Panc1 (cell line): Measurements from ENCODE around the gene MACROD2. TPM values are rescaled to one million over a fixed set of nuclear protein-coding genes. Genes with fewer than 3 reads are reported as not detected.

Source experiments
- ATAC-seq: fragments of 200-7000 bp; cut with Tn5 transposase; 2 replicates; pipeline ENCODE4 v1.9.1; 2020; ENCODE audit warnings: mild to moderate bottlenecking, moderate library complexity
- BruUV-seq: library from RNA; stranded (reverse); fragments of 400-500 nt; replicated peaks from 2 replicates; lab custom pipeline; 2021; lab: Mats Ljungman, UMichigan
- CTCF ChIA-PET: fragments of 300-600 bp; sonication (Branson Sonifier 250); formaldehyde crosslinking; loops from one replicate; lab custom pipeline; 2022; ENCODE audit warnings: antibody characterized with exemption; lab: Charles Lee
- POLR2A ChIA-PET: fragments of 300-600 bp; sonication (Branson Sonifier 250); formaldehyde crosslinking; loops from one replicate; lab custom pipeline; 2022; ENCODE audit warnings: antibody characterized with exemption; lab: Charles Lee
- DNase-seq: peaks from one replicate; pipeline ENCODE4 v3.0.0-alpha.2; 2010; ENCODE audit warnings: low read depth, low spot score
- H3K27ac ChIP-seq: 2 replicates; pipeline ENCODE4 v1.5.1; 2011; ENCODE audit warnings: mild to moderate bottlenecking, low read length, inconsistent platforms
- H3K27me3 ChIP-seq: fragments of 200-500 bp; sonication (Bioruptor generic); 2 replicates; pipeline ENCODE4 v1.6.0; 2014; ENCODE audit warnings: low read length, inconsistent platforms; ENCODE audit not compliant: control insufficient read depth, insufficient read depth
- H3K36me3 ChIP-seq: fragments of 200-500 bp; sonication (Bioruptor generic); 2 replicates; pipeline ENCODE4 v1.5.1; 2014; ENCODE audit warnings: inconsistent platforms, mild to moderate bottlenecking, low read length, moderate library complexity; ENCODE audit not compliant: control insufficient read depth, insufficient read depth
- H3K4me1 ChIP-seq: 2 replicates; pipeline ENCODE4 v1.5.1; 2011; ENCODE audit warnings: inconsistent platforms, mild to moderate bottlenecking, low read length, moderate library complexity; ENCODE audit not compliant: control insufficient read depth, insufficient read depth
- H3K4me3 ChIP-seq, 2 experiments: 2 replicates each; pipeline ENCODE4 v1.5.1; 2011 to 2012; ENCODE audit warnings: low read depth in 2 of 2, low read length in 2 of 2, mild to moderate bottlenecking in 2 of 2, inconsistent platforms in 1 of 2, moderate library complexity in 1 of 2
- H3K9me3 ChIP-seq: fragments of 200-500 bp; sonication (Bioruptor generic); 2 replicates; pipeline ENCODE4 v1.5.1; 2014; ENCODE audit warnings: low read depth, mild to moderate bottlenecking, inconsistent platforms, low read length, moderate library complexity; ENCODE audit not compliant: control insufficient read depth, insufficient read depth
- POLR2AphosphoS5 ChIP-seq: IDR thresholded peaks from 2 replicates; pipeline ENCODE4 v1.6.1; 2012; ENCODE audit warnings: mild to moderate bottlenecking, low read depth, low read length, moderate library complexity
- SIN3A ChIP-seq: IDR thresholded peaks from 2 replicates; pipeline ENCODE4 v1.6.1; 2012; ENCODE audit warnings: low read depth, mild to moderate bottlenecking, low read length, moderate library complexity, borderline replicate concordance; ENCODE audit not compliant: insufficient read depth
- TCF7L2 ChIP-seq: IDR thresholded peaks from 2 replicates; pipeline ENCODE4 v1.6.1; 2011; ENCODE audit warnings: mild to moderate bottlenecking, low read depth, low read length, inconsistent platforms
- in situ Hi-C: cut with HindIII; loops from 2 replicates; pipeline ENCODE4 v1.10.0; 2016; ENCODE audit warnings: low sequenced_read_pairs, low pct_unique_long_range_greater_than_20kb
- intact Hi-C: fragments of 100-400 bp; cut with micrococcal nuclease; formaldehyde crosslinking; loops from one replicate; pipeline ENCODE4 v1.10.0; 2022; ENCODE audit not compliant: unreplicated experiment
- total RNA-seq: library from RNA; stranded (reverse); gene quantifications from one replicate; pipeline ENCODE4 v1.2.1, GENCODE V29; 2021; ENCODE audit not compliant: unreplicated experiment
- TF ChIP-seq, protein P1 (sequence below): fragments of 450-650 bp; IDR thresholded peaks from 2 replicates; pipeline ENCODE4 v1.5.1; 2017; ENCODE audit warnings: mild to moderate bottlenecking
- TF ChIP-seq, protein P2 (sequence below), 2 experiments: IDR thresholded peaks; 2 replicates each; pipeline ENCODE4 v1.6.1; 2011 to 2012; ENCODE audit warnings: low read depth in 2 of 2, control low read depth in 1 of 2, low read length in 1 of 2, mild to moderate bottlenecking in 1 of 2, moderate library complexity in 1 of 2; ENCODE audit not compliant: insufficient read depth in 1 of 2

Gene MACROD2
- total RNA-seq, 1 experiment from 2014 or later: 1.2 TPM

DNA sequence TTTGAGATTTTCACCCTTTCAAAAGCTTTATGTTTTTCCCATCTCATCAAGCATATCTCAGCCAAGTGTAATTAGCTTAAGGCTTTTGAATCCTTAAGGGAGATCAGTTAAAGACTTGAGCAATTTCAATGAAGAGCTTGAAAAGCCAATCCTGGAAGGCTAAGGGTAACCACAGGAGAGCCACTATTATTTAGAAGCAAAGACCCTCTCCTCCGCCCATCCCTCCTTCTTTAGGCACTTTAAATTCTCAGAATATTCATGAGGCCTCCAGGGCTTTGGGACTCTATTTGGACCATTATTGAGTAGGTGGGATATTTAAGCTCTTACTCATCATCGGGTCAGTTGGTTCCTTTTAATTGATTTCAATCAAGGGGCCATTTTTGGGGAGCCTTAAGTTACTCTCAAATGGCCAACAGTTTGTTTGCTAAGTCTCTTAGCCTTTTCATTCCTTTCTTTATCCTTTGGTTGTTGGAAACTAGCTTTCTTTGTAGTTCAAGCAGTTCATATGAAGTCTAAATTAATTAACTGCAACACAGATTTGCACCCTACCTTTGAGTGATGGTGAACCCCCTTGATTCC lies 2010.7 kb downstream of the MACROD2 start:
- no peaks in the 10 kb centered on the region for H3K4me1 ChIP-seq
- TF ChIP-seq TCF7L2 (no peak), SIN3A (no peak), POLR2AphosphoS5 (no peak)
- TF ChIP-seq, protein P1, sequence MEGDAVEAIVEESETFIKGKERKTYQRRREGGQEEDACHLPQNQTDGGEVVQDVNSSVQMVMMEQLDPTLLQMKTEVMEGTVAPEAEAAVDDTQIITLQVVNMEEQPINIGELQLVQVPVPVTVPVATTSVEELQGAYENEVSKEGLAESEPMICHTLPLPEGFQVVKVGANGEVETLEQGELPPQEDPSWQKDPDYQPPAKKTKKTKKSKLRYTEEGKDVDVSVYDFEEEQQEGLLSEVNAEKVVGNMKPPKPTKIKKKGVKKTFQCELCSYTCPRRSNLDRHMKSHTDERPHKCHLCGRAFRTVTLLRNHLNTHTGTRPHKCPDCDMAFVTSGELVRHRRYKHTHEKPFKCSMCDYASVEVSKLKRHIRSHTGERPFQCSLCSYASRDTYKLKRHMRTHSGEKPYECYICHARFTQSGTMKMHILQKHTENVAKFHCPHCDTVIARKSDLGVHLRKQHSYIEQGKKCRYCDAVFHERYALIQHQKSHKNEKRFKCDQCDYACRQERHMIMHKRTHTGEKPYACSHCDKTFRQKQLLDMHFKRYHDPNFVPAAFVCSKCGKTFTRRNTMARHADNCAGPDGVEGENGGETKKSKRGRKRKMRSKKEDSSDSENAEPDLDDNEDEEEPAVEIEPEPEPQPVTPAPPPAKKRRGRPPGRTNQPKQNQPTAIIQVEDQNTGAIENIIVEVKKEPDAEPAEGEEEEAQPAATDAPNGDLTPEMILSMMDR: no peak
- TF ChIP-seq, protein P2, sequence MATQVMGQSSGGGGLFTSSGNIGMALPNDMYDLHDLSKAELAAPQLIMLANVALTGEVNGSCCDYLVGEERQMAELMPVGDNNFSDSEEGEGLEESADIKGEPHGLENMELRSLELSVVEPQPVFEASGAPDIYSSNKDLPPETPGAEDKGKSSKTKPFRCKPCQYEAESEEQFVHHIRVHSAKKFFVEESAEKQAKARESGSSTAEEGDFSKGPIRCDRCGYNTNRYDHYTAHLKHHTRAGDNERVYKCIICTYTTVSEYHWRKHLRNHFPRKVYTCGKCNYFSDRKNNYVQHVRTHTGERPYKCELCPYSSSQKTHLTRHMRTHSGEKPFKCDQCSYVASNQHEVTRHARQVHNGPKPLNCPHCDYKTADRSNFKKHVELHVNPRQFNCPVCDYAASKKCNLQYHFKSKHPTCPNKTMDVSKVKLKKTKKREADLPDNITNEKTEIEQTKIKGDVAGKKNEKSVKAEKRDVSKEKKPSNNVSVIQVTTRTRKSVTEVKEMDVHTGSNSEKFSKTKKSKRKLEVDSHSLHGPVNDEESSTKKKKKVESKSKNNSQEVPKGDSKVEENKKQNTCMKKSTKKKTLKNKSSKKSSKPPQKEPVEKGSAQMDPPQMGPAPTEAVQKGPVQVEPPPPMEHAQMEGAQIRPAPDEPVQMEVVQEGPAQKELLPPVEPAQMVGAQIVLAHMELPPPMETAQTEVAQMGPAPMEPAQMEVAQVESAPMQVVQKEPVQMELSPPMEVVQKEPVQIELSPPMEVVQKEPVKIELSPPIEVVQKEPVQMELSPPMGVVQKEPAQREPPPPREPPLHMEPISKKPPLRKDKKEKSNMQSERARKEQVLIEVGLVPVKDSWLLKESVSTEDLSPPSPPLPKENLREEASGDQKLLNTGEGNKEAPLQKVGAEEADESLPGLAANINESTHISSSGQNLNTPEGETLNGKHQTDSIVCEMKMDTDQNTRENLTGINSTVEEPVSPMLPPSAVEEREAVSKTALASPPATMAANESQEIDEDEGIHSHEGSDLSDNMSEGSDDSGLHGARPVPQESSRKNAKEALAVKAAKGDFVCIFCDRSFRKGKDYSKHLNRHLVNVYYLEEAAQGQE (IDR thresholded peaks at IDR 0.05; ENCODE audit: insufficient read depth in 1 of 2, low read depth in 2 of 2, low read length in 1 of 2): no peak
- intact Hi-C loops: no loop called here
- no TSS peak for BruUV-seq
- POLR2A ChIA-PET: no interaction called here
- in situ Hi-C loops: no loop called here
- H3K9me3 ChIP-seq: no peaks in the 10 kb centered on the region
- no peak for DNase-seq
- no peak for ATAC-seq
- H3K27ac ChIP-seq: no peak overlapping the region
- H3K4me3 ChIP-seq: no peak overlapping the region
- H3K36me3 ChIP-seq: no peaks in the 10 kb centered on the region
- CTCF ChIA-PET: no interaction called here
- H3K27me3 ChIP-seq: no peaks in the 10 kb centered on the region

DNA sequence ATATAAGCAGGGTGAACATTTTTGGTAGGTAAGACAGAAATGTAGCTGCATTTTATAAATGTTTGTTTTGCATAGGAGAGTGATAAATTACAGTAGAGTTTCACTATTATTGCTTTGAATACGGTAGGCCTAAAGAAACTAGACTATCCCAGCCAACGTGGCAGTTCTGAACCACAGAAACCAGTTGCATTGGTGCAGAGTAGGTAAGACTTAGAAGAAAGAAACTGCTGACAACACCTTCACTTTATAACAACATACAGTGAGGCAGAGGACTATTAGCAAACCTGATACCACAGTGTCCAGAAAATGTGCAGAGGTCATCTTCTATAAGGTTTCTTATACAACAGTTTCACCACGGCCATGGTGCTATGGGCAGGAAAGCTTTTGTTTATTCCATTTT lies 2011.8 kb downstream of the MACROD2 start:
- intact Hi-C loops (no loop called here), in situ Hi-C loops (no loop called here)
- TF ChIP-seq SIN3A: no peak
- TF ChIP-seq, protein P1: no peak
- TF ChIP-seq, protein P2 (IDR thresholded peaks at IDR 0.05; ENCODE audit: insufficient read depth in 1 of 2, low read depth in 2 of 2, low read length in 1 of 2): no peak
- Histone ChIP-seq H3K4me1 (no peaks in the 10 kb centered on the region), H3K27ac (no peak overlapping the region), H3K36me3 (no peaks in the 10 kb centered on the region), H3K4me3 (no peak overlapping the region), H3K9me3 (no peaks in the 10 kb centered on the region), H3K27me3 (no peaks in the 10 kb centered on the region)
- ATAC-seq (no peak), DNase-seq (no peak)
- ChIA-PET POLR2A (no interaction called here), CTCF (no interaction called here)
- no TSS peak for BruUV-seq
